SH-SY5Y (cell line): ENCODE measurements around the gene FCHSD2.

Source experiments
- GATA2 ChIP-seq: IDR thresholded peaks from 2 replicates; pipeline ENCODE4 v1.6.1; 2011; ENCODE audit warnings: mild to moderate bottlenecking, low read depth, low read length
- GATA3 ChIP-seq: IDR thresholded peaks from 2 replicates; pipeline ENCODE4 v1.6.1; 2011; ENCODE audit warnings: low read depth, mild to moderate bottlenecking, low read length, moderate library complexity

DNA sequence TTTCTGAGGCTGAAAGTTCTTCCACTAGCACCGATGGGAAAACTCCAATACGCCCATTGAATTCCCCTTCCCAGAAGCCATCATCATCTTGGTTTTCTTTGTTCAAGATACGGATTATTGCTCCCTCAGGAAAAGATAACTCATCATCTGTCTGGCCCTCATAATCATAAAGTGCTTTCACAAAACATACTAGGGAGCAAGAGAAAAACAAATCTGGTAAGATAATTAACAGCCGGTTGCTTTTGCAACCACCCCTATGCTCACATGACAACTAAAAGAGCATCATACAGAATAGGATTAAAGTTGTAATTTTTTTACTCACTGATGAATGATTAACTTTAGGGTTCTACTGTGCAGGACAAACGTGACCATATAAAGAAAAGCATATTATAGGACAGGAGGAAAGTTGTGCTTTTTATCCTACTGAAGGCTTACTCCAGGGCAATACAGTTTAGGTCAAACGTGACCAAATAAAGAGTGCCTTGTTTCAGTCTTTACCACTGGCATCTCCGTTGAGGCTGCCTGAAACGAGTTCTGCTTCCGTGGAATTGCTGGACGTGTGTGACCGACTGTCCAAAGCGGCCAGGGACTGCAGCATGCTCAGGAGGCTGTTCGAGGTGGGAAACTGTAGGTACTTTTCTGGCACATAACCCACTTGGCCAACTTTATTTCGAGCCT, 299.3 kb downstream of the FCHSD2 start:
- no peak for TF ChIP-seq GATA2
- no peak for TF ChIP-seq GATA3
